H1 (cell line): ENCODE results near the gene DPP10. TPM values are rescaled to one million over a fixed set of nuclear protein-coding genes. Genes with fewer than 3 reads are reported as not detected.

ENCODE experiments used
- CTCF ChIA-PET: fragments of 300-600 bp; sonication (Branson Sonifier 250); formaldehyde crosslinking; loops from one replicate; lab custom pipeline; 2021; ENCODE audit not compliant: partially characterized antibody; lab: Charles Lee
- POLR2A ChIA-PET: fragments of 300-600 bp; sonication (Branson Sonifier 250); formaldehyde crosslinking; loops from one replicate; lab custom pipeline; 2021; ENCODE audit warnings: inconsistent platforms; ENCODE audit not compliant: partially characterized antibody; lab: Charles Lee
- DNase-seq, 2 experiments: peaks; one replicate each; pipeline versions ENCODE4 v3.0.0 to v3.0.0-alpha.2; 2010 to 2022; ENCODE audit warnings: low spot score in 2 of 2, low read depth in 1 of 2, mixed read lengths in 1 of 2
- FAIRE-seq: peaks from 2 replicates; lab custom pipeline; 2011; peaks lifted over from hg19 to GRCh38; lab: Jason Lieb, UNC
- H2AFZ ChIP-seq: 2 replicates; pipeline ENCODE4 v1.8.1; 2012; ENCODE audit warnings: low read length, inconsistent platforms
- H2AK5ac ChIP-seq: 2 replicates; pipeline ENCODE4 v1.6.1; 2013; ENCODE audit warnings: low read depth, low read length
- H2BK120ac ChIP-seq: replicated peaks from 2 replicates; pipeline ENCODE3; 2013; ENCODE audit warnings: low read depth, low read length, inconsistent platforms
- H2BK12ac ChIP-seq: 2 replicates; pipeline ENCODE4 v1.6.1; 2013; ENCODE audit warnings: low read depth, low read length
- H2BK15ac ChIP-seq: 2 replicates; pipeline ENCODE4 v1.6.1; 2013; ENCODE audit warnings: low read length
- H2BK20ac ChIP-seq: 2 replicates; pipeline ENCODE4 v1.6.1; 2013; ENCODE audit warnings: low read length
- H2BK5ac ChIP-seq: 2 replicates; pipeline ENCODE4 v1.6.1; 2013; ENCODE audit warnings: low read depth, low read length
- H3K14ac ChIP-seq: 2 replicates; pipeline ENCODE4 v1.6.1; 2013; ENCODE audit warnings: inconsistent platforms; ENCODE audit not compliant: insufficient read length
- H3K18ac ChIP-seq: 2 replicates; pipeline ENCODE4 v1.6.1; 2013; ENCODE audit warnings: low read length; ENCODE audit errors: extremely low read depth
- H3K23ac ChIP-seq: 2 replicates; pipeline ENCODE4 v1.6.1; 2013; ENCODE audit warnings: inconsistent platforms; ENCODE audit not compliant: insufficient read length
- H3K23me2 ChIP-seq: 2 replicates; pipeline ENCODE4 v1.6.1; 2013; ENCODE audit warnings: low read depth, low read length
- H3K27ac ChIP-seq: 2 replicates; pipeline ENCODE4 v1.6.1; 2011; ENCODE audit warnings: low read depth, low read length, inconsistent platforms
- H3K27me3 ChIP-seq, 4 experiments: replicated peaks in 1 of 4; 1 replicate in 1 of 4; 2 replicates in 3 of 4; pipeline versions ENCODE4 v1.6.1 to v1.8.1; 2011 to 2013; ENCODE audit warnings: low read length in 3 of 4, mild to moderate bottlenecking in 3 of 4, inconsistent platforms in 2 of 4, mixed read lengths in 2 of 4, moderate library complexity in 1 of 4; ENCODE audit not compliant: control insufficient read depth in 3 of 4, insufficient read depth in 3 of 4; ENCODE audit errors: extremely low read depth in 1 of 4
- H3K36me3 ChIP-seq, 4 experiments: 2 replicates each; pipeline versions ENCODE4 v1.6.1 to v1.8.1; 2011 to 2013; ENCODE audit warnings: mild to moderate bottlenecking in 4 of 4, low read length in 3 of 4, moderate library complexity in 2 of 4, control low read depth in 1 of 4, inconsistent platforms in 1 of 4; ENCODE audit not compliant: insufficient read depth in 4 of 4, control insufficient read depth in 2 of 4
- H3K4ac ChIP-seq: replicated peaks from 2 replicates; pipeline ENCODE3; 2013; ENCODE audit warnings: low read length, low read depth, mixed read lengths, inconsistent platforms; ENCODE audit not compliant: insufficient read length
- H3K4me1 ChIP-seq, 4 experiments: replicated peaks in 1 of 4; 1 replicate in 1 of 4; 2 replicates in 3 of 4; pipeline versions ENCODE4 v1.6.1 to v1.8.1; 2011 to 2013; ENCODE audit warnings: low read length in 3 of 4, inconsistent platforms in 2 of 4, mixed read lengths in 1 of 4; ENCODE audit not compliant: insufficient read depth in 4 of 4, control insufficient read depth in 3 of 4
- H3K4me2 ChIP-seq, 2 experiments: 2 replicates each; pipeline versions ENCODE4 v1.6.1 to v1.8.1; 2011 to 2013; ENCODE audit warnings: low read depth in 2 of 2, low read length in 2 of 2, control low read depth in 1 of 2, inconsistent platforms in 1 of 2, mild to moderate bottlenecking in 1 of 2; ENCODE audit not compliant: insufficient read depth in 1 of 2
- H3K4me3 ChIP-seq, 4 experiments: fragments of 200-600, 300-600 bp in 1 of 4; sonication (generic), shearing (Covaris generic), sonication (Bioruptor Twin) in 1 of 4; 2 replicates each; pipeline versions ENCODE4 v1.5.1 to v1.8.1; 2011 to 2016; ENCODE audit warnings: low read length in 4 of 4, low read depth in 3 of 4, control low read depth in 2 of 4, inconsistent platforms in 2 of 4, mild to moderate bottlenecking in 2 of 4, mixed read lengths in 1 of 4, moderate library complexity in 1 of 4; ENCODE audit not compliant: insufficient read depth in 2 of 4; ENCODE audit errors: extremely low read depth in 1 of 4
- H3K56ac ChIP-seq: replicated peaks from 2 replicates; pipeline ENCODE3; 2013; ENCODE audit warnings: low read depth, mild to moderate bottlenecking, mixed read lengths, low read length, inconsistent platforms; ENCODE audit not compliant: insufficient read length
- H3K79me1 ChIP-seq: 2 replicates; pipeline ENCODE4 v1.6.1; 2013; ENCODE audit warnings: low read depth, low read length, control low read depth
- H3K79me2 ChIP-seq, 2 experiments: 2 replicates each; pipeline versions ENCODE4 v1.6.1 to v1.8.1; 2012 to 2013; ENCODE audit warnings: low read length in 2 of 2, mild to moderate bottlenecking in 2 of 2, inconsistent platforms in 1 of 2; ENCODE audit not compliant: insufficient read depth in 2 of 2, control insufficient read depth in 1 of 2
- H3K9ac ChIP-seq, 4 experiments: replicated peaks in 1 of 4; 1 replicate in 1 of 4; 2 replicates in 3 of 4; pipeline versions ENCODE4 v1.6.1 to v1.8.1; 2011 to 2013; ENCODE audit warnings: low read depth in 3 of 4, low read length in 3 of 4, control low read depth in 2 of 4, mild to moderate bottlenecking in 2 of 4, moderate library complexity in 2 of 4, inconsistent platforms in 1 of 4; ENCODE audit errors: extremely low read depth in 1 of 4
- H3K9me3 ChIP-seq, 2 experiments: 2 replicates each; pipeline versions ENCODE4 v1.6.1 to v1.8.1; 2012 to 2013; ENCODE audit warnings: mild to moderate bottlenecking in 2 of 2, moderate library complexity in 2 of 2, control low read depth in 1 of 2, inconsistent platforms in 1 of 2, low read depth in 1 of 2, low read length in 1 of 2, mixed read lengths in 1 of 2; ENCODE audit not compliant: insufficient read depth in 2 of 2
- H4K20me1 ChIP-seq, 2 experiments: replicated peaks in 1 of 2; 2 replicates each; pipeline versions ENCODE3 to v1.8.1; 2011 to 2013; ENCODE audit warnings: inconsistent platforms in 2 of 2, low read length in 2 of 2, mild to moderate bottlenecking in 1 of 2; ENCODE audit not compliant: insufficient read depth in 2 of 2, control insufficient read depth in 1 of 2
- H4K5ac ChIP-seq: 2 replicates; pipeline ENCODE4 v1.6.1; 2013; ENCODE audit warnings: low read length, low read depth, mixed read lengths, inconsistent platforms; ENCODE audit not compliant: insufficient read length
- H4K8ac ChIP-seq: 2 replicates; pipeline ENCODE4 v1.8.0; 2013; ENCODE audit warnings: mild to moderate bottlenecking, moderate library complexity, low read length, inconsistent platforms; ENCODE audit not compliant: insufficient read depth; ENCODE audit errors: extremely low read depth
- H4K91ac ChIP-seq: replicated peaks from 2 replicates; pipeline ENCODE3; 2013; ENCODE audit warnings: low read length, mixed read lengths, inconsistent platforms; ENCODE audit not compliant: insufficient read length
- WGBS, 2 experiments: shearing (Covaris generic) in 1 of 2; methylation state at CpG; one replicate each; pipeline versions ENCODE4 v1.1.6 to v1.1.7; 2013 to 2015; ENCODE audit warnings: low lambda C conversion rate in 2 of 2, mixed read lengths in 2 of 2, inconsistent platforms in 1 of 2, low coverage in 1 of 2, missing lambda C conversion rate in 1 of 2; ENCODE audit not compliant: insufficient replicate concordance in 2 of 2, insufficient coverage in 1 of 2, insufficient read length in 1 of 2; ENCODE audit errors: extremely low coverage in 1 of 2, missing lambda C conversion rate in 1 of 2; 5-methylcytosine and 5-hydroxymethylcytosine counted together
- polyA plus RNA-seq, 7 experiments: library from polyadenylated mRNA; depleted of rRNA in 3 of 7; stranded (reverse) in 5 of 7; unstranded in 2 of 7; fragments of >200 nt in 5 of 7; fragments of 200-250 nt in 2 of 7; gene quantifications; 1 replicate in 5 of 7; 2 replicates in 1 of 7; 4 replicates in 1 of 7; pipeline versions ENCODE4 v1.2.1 to v1.2.3, GENCODE V29; 2011 to 2013; ENCODE audit warnings: missing spikeins in 2 of 7, mixed read lengths in 2 of 7
- total RNA-seq: library from RNA; stranded (reverse); fragmentation: NEBNext Ultra II Directional; extraction: Animal tissue kit (Norgen Biotek cat#: 25700); gene quantifications from 2 replicates; pipeline ENCODE4 v1.2.1, GENCODE V29; 2021

The DPP10 gene
- total and polyA plus RNA-seq, 2 of the 8 experiments (the other 6 are each of a cell fraction or from before 2014, with no cell fraction given): 3.3 to 7.2 TPM

- no peak overlapping the region for H2BK20ac ChIP-seq
- no peak overlapping the region for H4K8ac ChIP-seq
- no peak overlapping the region for H3K27ac ChIP-seq
- H3K4me2 ChIP-seq: peak overlapping the region; percentile 77 to 96; a peak in 3 of 4 replicates
- no peaks in the 10 kb centered on the region for H3K9me3 ChIP-seq
- no peak overlapping the region for H3K56ac ChIP-seq
- DNase-seq (peak in 1 of 2 experiments; percentile 84), FAIRE-seq (no peak)
- no peak overlapping the region for H2BK12ac ChIP-seq
- CTCF ChIA-PET: interaction anchor here (0.6 kb wide), 1 partner anchor 1020 kb away, joined by 3 read pairs; no protein-coding TSS in a partner anchor
- peaks cover 11% of the 10 kb centered on the region for H3K23me2 ChIP-seq
- no peak overlapping the region for H4K91ac ChIP-seq
- POLR2A ChIA-PET: interaction anchor here (0.6 kb wide), 1 partner anchor 133 kb away, joined by 3 read pairs; no protein-coding TSS in a partner anchor
- H3K79me1 ChIP-seq: no peaks in the 10 kb centered on the region
- no peak overlapping the region for H2BK15ac ChIP-seq
- H2AFZ ChIP-seq: peak overlapping the region; percentile 95
- WGBS, 2 experiments: 2% methylated on average over 28 of the region's 86 CpGs; no CpG with 5 or more reads in 1 of the 2 experiments
- H2BK120ac ChIP-seq: no peak overlapping the region
- no peak overlapping the region for H2BK5ac ChIP-seq
- no peak overlapping the region for H3K14ac ChIP-seq
- H3K23ac ChIP-seq: no peak overlapping the region
- H2AK5ac ChIP-seq: no peak overlapping the region
- H3K4me1 ChIP-seq: peaks cover 0 to 3% (median 0%) of the 10 kb centered on the region in 4 experiments; a peak in 3 of 7 replicates
- H4K5ac ChIP-seq: no peak overlapping the region
- H3K79me2 ChIP-seq: peaks cover 0 to 5% of the 10 kb centered on the region in 2 experiments; a peak in 1 of 4 replicates
- no peak overlapping the region; a peak in 1 of 7 replicates for H3K9ac ChIP-seq
- H3K18ac ChIP-seq: no peak overlapping the region
- H3K27me3 ChIP-seq: peaks cover 2 to 27% (median 25%) of the 10 kb centered on the region in 4 experiments
- H3K4me3 ChIP-seq: peak overlapping the region; percentile 64 to 86 (median 73)
- H3K36me3 ChIP-seq: no peaks in the 10 kb centered on the region
- H4K20me1 ChIP-seq: peaks cover 12 to 13% of the 10 kb centered on the region in 2 experiments
- H3K4ac ChIP-seq: no peak overlapping the region
Measured at GRCh38 chr2:115161081-115161770, 718.8 kb downstream of the DPP10 start.
